GM18868 (cell line): ENCODE results near the gene SYT14.
"Not testable (repeated sequence)": the region's sequence is repeated elsewhere in the genome, so short reads cannot be mapped to it uniquely, and the experiment has no call there.

Source experiments
- ATAC-seq: cut with Tn5 transposase; IDR thresholded peaks from one replicate; pipeline ENCODE4 v1.9.1; 2021; ENCODE audit warnings: mild to moderate bottlenecking, moderate library complexity; ENCODE audit not compliant: unreplicated experiment

SYT14 gene

DNA sequence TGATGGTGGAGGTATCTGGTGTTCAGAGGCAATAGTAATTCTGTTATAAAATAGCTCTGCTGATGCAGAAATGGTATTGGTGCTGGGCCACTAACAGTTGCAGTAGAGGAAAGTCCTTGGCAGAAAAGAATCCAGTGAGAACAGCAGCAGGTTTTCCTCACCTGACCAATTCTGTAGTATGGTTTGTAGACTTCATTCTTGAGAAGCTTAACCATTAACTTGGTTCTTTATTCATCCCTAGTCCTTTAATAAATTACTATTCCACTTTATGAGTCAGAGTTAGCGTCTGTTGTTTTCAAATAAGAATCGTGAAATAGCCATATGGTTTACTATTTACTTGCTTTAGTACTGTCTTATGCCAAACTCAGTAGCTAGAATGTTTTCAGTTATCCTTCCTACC is 166.1 kb downstream of the SYT14 start:
- ATAC-seq, result no peak

DNA sequence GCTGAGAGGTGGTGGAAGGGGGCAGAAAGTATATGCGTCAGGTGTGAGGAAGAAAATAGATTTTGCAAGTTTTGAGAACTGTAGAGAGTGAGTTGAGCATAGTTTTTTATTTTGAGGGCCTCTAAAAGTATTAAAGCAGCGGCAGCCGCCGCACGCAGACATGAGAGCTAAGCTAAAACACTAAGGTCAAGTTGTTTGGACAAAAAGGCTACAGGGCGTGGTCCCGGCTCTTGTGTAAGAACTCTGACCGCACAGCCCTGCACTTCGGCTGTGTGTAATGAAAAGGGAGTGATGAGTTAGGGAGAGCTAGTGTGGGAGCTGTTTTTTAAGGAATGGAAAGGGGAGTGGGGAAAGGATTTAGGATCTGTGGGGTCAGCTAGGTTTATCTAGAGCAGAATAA is 174.9 kb downstream of the SYT14 start:
- ATAC-seq, result not testable (repeated sequence)

DNA sequence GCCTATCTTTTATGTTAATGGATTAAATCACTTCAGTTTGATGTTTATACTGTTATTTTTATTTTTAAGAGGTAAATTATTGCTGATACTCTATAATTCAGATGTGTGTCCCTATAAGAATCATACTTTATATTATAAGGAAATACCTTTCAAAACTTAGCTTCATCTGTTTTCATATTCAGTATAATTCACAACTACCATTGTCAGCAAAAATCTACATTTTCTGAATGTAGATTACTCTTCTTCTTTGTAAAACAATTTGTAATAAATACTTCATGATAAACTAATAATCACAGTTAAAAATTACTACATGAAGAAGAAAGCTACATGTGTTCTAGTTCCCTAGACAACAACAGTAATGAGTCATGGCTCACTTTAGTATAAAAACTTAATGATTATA is 179.2 kb downstream of the SYT14 start:
- no peak for ATAC-seq

DNA sequence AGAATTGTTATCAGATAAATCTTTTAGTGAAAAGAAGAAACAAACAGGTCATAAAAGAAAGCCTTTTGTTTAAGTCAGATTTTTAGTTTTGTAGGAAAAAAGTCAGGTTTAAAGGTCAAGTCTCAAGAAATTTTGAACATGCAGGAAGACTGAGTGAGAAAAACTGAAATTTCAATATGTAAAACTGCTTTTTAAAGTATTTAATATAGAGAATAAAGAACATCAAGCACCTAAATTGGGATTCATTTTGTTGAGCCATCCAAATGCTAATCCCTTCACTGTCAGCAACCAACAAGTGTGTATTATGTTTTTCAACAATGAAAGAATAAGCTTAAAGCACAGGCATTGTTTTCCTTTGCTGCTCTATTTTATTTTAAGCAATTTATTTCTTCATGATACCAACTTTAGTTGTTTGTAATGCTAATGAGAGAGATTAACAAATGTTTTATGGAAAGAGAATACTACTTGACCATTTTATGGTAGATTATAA is 179.7 kb downstream of the SYT14 start:
- no peak for ATAC-seq

DNA sequence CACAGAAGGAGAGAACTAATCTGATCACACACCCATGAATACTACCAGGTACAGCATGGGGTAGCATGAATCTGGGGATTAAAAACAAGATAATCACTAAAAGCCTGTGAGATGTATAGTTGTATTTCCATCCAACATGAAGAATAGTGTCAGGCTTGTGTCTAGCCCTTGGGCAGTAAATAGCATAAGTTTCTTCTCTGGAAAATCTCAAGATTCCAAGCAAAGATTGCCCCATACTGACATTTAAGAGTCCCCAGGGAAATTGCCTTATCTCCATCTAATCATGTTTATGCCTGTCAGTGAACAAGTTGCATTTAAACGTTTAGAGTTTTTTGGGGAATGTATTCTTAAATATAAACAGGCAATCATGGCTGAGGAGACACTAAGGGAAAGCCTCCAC is 185.4 kb downstream of the SYT14 start:
- no peak for ATAC-seq

DNA sequence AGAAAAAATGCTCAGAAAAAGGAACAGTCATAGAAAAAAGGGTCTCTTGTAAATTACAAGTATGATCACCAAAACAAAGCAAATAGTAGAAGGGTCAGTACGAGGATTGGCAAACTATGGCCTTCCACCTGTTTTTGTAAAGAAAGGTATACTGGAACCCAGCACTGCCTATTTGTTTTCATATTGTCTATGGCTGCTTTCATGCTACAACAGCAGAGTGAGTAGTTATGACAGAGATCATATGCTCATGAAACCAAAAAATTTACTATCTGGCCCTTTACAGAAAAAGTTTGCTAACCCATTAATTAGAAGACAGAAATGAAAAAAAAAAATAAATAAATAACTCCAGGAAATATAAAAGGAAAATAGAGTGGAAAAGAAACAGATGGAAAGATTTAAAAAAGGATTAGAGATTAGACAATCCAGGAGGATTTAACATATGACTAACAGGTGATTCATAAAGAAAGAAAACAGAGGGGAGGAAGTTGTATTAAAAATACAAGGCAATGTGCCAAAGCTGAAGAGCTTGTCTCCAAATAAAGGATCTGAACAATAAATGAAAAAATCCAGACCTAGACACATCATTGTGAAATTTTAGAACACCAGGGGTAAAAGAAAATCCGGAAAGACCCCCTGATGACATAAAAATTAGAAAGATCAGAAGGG is 186.0 kb downstream of the SYT14 start:
- no peak for ATAC-seq

DNA sequence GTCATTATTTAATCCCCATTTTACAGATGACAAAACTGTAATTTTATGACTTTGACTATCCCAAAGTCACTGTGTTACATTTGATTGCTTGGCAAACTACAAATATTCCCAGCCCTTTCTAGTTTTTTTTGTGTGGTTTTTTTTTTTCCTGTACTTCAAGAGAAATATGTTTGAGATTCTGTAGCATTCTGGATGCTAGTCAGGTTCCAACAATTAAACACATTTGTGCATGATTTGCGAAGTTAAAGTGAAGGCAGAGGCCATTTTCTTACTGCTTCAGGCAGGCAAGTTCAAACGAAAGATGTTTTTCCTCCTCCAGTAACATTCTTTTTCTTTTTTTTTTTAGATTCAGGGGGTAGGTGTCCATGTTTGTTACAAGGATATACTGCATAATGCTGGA is 186.7 kb downstream of the SYT14 start:
- ATAC-seq, result no peak

DNA sequence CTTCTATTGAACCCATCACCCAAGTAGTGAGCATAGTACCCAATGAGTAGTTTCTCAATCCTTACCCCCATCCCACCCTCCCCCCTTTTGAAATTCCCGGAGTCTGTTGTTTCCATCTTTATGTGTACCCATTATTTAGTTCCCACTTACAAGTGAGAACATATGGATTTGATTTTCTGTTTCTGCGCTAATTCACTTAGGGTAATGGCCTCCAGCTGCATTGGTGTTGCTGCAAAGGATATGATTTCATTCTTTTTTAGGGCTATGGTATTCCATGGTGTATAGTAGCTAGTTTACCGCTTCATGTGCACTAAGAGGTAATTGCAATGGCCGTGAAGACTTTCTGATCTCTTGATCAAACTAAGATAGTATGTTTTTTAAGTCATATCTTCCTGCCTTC is 187.1 kb downstream of the SYT14 start:
- no peak for ATAC-seq

DNA sequence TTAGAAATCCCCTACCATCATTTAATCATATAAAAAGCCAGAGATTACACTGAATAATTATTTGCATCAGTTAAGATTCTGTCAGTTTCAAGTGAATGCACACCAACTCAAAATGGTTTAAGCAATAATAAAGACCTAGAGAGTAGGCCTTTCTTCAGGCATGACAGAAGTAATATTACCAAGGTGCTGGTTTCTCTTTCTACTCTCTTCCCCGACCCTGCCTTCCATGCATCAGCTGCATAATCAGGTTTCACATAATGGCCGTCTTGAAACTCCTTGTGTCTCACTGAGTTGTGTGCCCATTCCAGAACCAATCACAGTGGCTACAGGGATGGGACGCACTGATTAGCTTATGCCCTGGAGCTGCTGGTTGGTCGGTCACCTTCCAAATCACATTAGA is 191.1 kb downstream of the SYT14 start:
- ATAC-seq, result no peak

DNA sequence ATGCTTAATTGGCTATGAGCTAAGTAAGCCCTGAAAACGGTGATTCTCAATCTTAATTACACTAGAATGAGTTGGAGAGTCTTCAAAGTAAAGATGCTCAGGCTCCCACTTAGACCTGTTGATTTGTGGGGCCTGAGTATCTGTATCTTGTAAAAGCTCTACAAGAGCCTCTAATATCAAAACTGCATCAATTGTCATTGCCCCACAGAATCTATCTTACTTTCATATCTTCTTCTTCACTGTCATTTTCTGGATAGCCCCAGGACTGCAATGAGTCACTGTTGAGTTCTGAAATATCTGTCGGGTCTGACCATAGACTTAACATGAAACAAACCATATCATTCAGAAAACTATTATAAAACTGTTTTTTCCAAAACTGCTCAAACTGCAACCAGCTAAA is 191.7 kb downstream of the SYT14 start:
- peak; percentile 87 for ATAC-seq

DNA sequence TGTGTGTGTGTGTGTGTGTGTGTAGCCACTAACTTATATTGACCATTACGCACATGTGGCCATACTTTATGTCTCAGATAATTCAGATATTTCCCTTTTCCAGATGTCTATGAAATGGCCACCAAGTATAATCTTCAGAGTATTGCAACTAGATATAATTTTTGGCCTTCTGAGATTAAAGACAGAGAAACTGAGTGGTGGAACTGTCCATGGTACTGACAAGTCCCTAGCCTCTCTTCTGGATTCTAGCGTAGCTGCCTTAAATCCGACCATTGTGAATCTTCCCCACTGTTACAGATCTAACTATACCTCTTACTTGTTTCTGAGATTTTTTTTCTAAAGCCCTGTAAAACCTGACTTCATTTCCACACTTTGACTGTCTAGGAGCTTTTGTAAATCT is 194.6 kb downstream of the SYT14 start:
- no peak for ATAC-seq

DNA sequence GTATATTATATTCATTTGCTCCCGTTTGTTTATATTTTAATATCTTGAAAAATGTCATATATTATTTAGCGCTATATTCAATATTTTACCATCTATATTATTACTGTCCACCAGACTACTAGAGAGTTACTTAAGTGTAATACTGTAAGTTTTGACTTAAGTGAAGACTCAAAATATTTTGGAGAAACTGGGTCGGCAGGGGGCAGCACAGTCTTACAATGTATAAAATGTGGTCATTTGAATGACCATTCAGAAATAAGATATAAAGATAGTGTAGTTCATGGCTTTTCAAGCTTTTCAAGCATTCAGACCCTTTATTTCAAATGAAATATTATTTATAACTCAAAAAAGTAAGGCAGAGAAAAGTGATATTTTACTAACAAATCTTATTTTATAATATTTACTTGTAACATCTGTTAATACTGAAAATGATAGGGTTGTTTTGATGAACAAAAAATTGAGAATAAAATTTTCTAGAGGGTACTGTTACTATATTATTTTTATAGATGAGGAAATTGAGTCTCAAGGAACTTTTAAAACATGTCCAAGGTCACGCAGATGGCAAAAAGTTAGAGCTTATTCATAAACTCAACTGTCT is 205.5 kb downstream of the SYT14 start:
- peak; percentile 51 for ATAC-seq

DNA sequence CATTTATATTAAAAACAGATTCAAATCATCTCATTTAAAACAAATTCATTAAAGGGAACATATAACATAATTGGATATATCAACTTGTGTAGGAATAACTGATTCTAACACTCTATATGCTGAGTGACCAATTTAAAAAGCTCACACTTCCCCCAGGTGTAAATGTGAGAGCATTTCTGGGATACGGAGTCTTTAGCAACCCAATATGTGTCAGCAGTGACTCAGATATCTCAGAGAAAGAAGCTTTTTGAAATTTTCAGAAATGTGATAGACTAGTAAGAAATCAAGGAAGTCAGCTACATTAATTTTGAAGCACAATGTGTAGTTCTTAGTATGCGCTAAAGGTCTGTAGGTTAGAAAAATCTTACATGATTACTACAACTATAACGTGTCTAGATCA is 206.7 kb downstream of the SYT14 start:
- ATAC-seq, result no peak

DNA sequence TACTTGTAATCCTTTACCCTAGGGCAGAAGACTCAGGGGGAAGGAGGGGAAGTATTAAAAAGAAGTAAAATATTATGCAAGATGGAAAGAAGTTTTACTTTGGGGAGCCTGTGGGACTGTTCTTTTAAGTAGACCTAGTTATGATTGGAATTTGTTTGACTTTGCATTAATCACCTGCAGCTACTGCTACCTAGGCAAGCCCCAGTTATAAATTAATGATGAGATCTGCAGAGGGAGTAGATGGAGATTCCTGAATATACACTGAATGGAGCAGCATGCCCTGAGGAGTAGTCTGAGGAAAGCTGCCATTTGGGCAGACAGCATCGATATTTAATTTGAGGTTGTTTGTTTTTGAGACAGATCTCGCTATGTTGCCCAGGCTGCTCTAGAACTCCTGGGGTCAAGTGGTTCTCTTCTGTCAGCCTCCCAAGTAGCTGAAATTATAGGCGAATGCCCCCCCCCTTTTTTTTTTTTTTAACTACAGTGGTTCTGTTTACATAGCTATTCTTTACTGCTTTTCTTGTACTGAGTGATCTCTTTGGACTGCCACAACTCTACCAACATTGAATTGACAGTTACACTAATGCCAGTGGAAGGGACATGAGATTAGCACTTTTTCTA is 213.1 kb downstream of the SYT14 start:
- no peak for ATAC-seq

DNA sequence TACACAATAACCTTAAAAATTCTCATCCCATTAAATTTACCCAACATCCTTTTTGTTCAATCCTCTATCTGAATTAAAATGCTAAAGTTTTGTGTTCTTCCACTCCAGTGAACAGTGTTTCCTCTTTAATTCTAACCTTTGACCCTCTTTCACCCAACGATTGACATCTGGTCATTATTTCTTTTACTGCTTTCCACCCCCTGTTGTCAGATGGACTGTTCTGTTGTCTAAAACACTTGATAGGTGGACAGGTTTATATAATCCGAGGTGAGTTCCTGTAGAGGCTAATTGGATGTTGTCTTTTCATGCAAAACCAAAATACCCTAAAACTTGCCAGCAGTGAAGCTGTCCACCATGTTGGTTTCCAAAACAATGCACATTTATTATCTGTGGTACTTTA is 221.2 kb downstream of the SYT14 start:
- ATAC-seq, result no peak

DNA sequence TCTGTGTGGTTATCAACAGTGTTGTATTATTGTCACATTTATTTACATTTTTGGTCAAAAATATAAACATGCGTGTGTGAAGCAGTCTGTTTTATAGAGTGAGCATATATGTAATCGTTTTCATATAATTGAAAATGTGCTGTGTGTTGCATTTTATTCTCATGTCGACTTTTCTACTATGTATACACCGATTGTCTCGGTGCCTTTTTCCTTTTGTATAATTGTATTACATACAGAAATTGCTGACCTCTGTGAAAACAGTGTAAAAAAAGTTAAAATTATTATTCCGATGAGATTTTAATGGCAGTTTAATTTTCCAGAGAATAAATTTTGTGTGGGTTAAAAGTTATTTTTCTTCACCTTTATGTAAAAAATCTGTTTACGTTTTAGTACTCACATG is 232.2 kb downstream of the SYT14 start:
- no peak for ATAC-seq

DNA sequence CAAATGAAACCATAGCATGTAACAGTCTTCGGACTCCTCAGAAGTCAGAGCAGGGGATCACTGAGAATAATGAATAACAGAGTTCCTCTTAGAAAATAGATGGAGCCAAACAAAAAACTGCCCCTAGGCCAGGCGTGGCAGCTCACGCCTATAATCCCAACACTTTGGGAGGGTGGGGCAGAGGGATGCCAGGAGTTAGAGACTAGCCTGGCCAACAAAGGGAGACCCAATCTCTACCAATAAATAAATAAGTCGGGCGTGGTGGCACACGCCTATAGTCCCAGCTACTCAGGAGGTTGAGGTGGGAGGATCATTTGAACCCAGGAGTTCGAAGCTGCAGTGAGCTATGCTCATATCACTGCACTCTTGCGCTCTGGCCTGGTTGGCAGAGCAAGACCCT is 236.1 kb downstream of the SYT14 start:
- ATAC-seq, result no peak

DNA sequence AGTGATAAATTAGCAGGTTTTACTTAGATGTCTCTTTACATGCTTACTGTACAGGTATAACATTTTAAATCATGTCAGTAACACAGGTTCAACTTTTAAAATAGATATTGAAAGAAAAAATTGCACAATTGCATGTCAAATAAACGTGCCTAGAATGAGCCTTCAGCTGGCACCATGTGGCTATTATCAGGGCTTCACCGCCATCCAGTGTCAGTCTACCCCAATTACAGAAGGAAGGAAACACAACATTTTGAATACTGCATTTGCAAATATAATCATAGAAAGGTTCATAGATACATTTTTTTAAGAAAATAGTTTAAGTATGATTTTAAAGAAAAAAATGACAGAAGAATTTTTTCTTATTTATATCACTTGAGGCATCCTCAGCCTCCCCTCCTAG is 247.0 kb downstream of the SYT14 start:
- no peak for ATAC-seq

DNA sequence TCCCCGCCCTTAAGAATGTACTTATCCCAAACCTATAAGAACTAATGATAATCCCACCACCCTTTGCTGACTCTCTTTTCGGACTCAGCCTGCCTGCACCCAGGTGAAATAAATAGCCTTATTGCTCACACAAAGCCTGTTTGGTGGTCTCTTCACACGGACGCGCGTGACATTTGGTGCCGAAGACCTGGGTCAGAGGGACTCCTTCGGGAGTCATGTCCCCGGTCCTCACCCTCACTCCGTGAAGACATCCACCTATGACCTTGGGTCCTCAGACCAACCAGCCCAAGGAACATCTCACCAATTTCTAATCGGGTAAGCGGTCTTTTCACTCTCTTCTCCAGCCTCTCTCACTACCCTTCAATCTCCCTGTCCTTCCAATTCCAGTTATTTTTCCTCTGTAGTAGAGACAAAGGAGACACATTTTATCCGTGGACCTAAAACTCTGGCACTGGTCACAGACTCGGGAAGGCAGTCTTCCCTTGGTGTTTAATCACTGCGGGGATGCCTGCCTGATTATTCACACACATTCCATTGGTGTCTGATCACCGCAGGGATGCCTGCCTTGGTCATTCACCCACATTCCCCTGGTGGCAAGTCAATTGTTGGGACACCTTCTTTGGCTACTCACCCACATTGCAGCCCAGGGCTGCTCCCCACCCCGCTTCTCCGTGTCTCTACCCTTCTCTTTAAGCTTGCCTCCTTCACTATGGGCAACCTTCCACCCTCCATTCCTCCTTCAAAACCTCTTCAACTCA is 250.0 kb downstream of the SYT14 start:
- ATAC-seq, result not testable (repeated sequence)

DNA sequence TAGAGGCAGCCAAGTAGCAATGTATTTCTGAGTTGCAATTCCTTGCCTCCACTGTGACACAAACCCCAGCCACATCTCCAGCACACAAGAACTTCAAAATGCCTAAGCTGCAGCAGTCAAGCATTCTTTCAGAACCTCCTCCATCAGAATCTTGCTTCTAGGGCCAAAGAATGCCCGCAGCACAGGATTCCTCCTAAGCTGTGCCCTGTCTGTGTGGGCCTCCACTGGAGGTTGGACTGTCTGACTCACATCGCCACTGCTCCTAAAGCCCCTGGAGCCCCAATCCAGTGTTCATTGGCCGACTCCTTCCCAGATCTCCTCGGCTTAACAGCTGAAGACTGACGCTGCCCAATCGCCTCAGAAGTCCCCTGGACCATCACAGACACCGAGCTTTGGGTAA is 251.4 kb downstream of the SYT14 start:
- no peak for ATAC-seq

DNA sequence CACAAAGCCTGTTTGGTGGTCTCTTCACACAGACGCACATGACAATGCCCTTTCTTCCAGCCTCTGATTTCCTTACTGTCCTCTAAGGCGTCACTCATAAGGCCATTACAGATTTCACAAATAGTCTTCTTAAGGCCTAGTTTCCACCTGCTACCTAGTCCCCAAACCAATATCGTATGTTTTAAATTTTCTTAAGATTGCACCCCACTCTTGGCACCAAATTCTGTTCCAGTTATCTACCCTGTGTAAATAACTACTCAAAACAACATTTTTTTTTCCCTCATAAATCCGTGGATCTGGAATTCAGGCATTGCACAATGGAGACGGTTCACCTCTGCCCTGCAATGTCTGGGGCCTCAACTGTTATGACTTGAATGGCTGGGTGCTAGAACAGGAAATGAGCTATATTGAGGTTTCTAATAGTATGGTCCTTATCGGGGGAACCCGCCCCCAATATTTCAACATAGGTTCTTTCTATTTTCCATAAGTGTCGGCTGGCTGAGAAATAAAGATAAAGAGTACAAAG is 257.7 kb downstream of the SYT14 start:
- ATAC-seq, result no peak
